Activated CD4-positive, alpha-beta T cell treated with anti-CD3 and anti-CD28 coated beads, Interleukin-2, amount 50 U/mL, for 24 hours (primary cell): ENCODE data around the gene CDC40.
"Not testable (repeated sequence)": the region's sequence is repeated elsewhere in the genome, so short reads cannot be mapped to it uniquely, and the experiment has no call there.

Experiments
- DNase-seq, 2 donors: peaks; one replicate each; pipeline ENCODE4 v3.0.0-alpha.2; 2020; ENCODE audit warnings: low read depth in 1 of 2, low spot score in 1 of 2

The CDC40 gene

GRCh38 chr6:110269623-110270022 lies 89.4 kb downstream of the CDC40 start:
- no peak for DNase-seq

GRCh38 chr6:110270165-110270564 lies 89.9 kb downstream of the CDC40 start:
- DNase-seq: no peak

- DNase-seq: no peak
Observed at GRCh38 chr6:110271732-110272022, 91.5 kb downstream of the CDC40 start.

- DNase-seq: not testable (repeated sequence)
Observed at GRCh38 chr6:110272781-110273180, 92.6 kb downstream of the CDC40 start.

GRCh38 chr6:110277100-110277665 lies 97.0 kb downstream of the CDC40 start:
- DNase-seq: no peak
